HG03342 (cell line): Measurements from ENCODE around the gene NTM.

Experiments used
- ATAC-seq: cut with Tn5 transposase; IDR thresholded peaks from one replicate; pipeline ENCODE4 v1.9.1; 2021; ENCODE audit warnings: mild to moderate bottlenecking, moderate library complexity; ENCODE audit not compliant: unreplicated experiment

The NTM gene

GRCh38 chr11:131592152-131592551 lies 221.7 kb downstream of the NTM start:
- no peak for ATAC-seq

- ATAC-seq = no peak
Observed at GRCh38 chr11:131592734-131593133, 222.3 kb downstream of the NTM start.

GRCh38 chr11:131593301-131593700 lies 222.9 kb downstream of the NTM start:
- ATAC-seq = no peak

- no peak for ATAC-seq
Observed at GRCh38 chr11:131595797-131596196, 225.4 kb downstream of the NTM start.

GRCh38 chr11:131597890-131598289 lies 227.5 kb downstream of the NTM start:
- no peak for ATAC-seq

GRCh38 chr11:131598305-131598704 lies 227.9 kb downstream of the NTM start:
- ATAC-seq = no peak

GRCh38 chr11:131599285-131599684 lies 228.9 kb downstream of the NTM start:
- ATAC-seq = no peak

- ATAC-seq = no peak
Observed at GRCh38 chr11:131600628-131601027, 230.2 kb downstream of the NTM start.

- no peak for ATAC-seq
Observed at GRCh38 chr11:131601586-131601985, 231.2 kb downstream of the NTM start.

GRCh38 chr11:131602431-131602830 lies 232.0 kb downstream of the NTM start:
- ATAC-seq = no peak

GRCh38 chr11:131606811-131607335 lies 236.5 kb downstream of the NTM start:
- ATAC-seq = no peak

GRCh38 chr11:131609337-131609736 lies 238.9 kb downstream of the NTM start:
- ATAC-seq = no peak

GRCh38 chr11:131609921-131610320 lies 239.5 kb downstream of the NTM start:
- ATAC-seq = no peak

GRCh38 chr11:131611322-131611721 lies 240.9 kb downstream of the NTM start:
- ATAC-seq = no peak

GRCh38 chr11:131612533-131612932 lies 242.1 kb downstream of the NTM start:
- no peak for ATAC-seq

- ATAC-seq = no peak
Observed at GRCh38 chr11:131614631-131615030, 244.2 kb downstream of the NTM start.

GRCh38 chr11:131615611-131616010 lies 245.2 kb downstream of the NTM start:
- ATAC-seq = no peak

GRCh38 chr11:131616481-131617140 lies 246.2 kb downstream of the NTM start:
- no peak for ATAC-seq

GRCh38 chr11:131618201-131618600 lies 247.8 kb downstream of the NTM start:
- ATAC-seq = no peak

GRCh38 chr11:131622193-131622592 lies 251.8 kb downstream of the NTM start:
- no peak for ATAC-seq

GRCh38 chr11:131624531-131624930 lies 254.1 kb downstream of the NTM start:
- ATAC-seq = no peak

GRCh38 chr11:131626788-131627187 lies 256.4 kb downstream of the NTM start:
- ATAC-seq = no peak

GRCh38 chr11:131628739-131629138 lies 258.3 kb downstream of the NTM start:
- no peak for ATAC-seq
